HG02623 (cell line): ENCODE results near the gene TNFAIP8.
A peak's percentile ranks its signal among the peaks of the same experiment; 100 is the strongest.

Source experiments
- ATAC-seq: cut with Tn5 transposase; IDR thresholded peaks from one replicate; pipeline ENCODE4 v1.9.1; 2021; ENCODE audit warnings: moderate library complexity; ENCODE audit not compliant: unreplicated experiment

The TNFAIP8 gene

GRCh38 chr5:119328753-119329602 is 26.8 kb upstream of the TNFAIP8 start:
- ATAC-seq = no peak

- no peak for ATAC-seq
Measured at GRCh38 chr5:119329666-119330065, 26.2 kb upstream of the TNFAIP8 start.

- no peak for ATAC-seq
Measured at GRCh38 chr5:119330367-119331183, 25.2 kb upstream of the TNFAIP8 start.

GRCh38 chr5:119331566-119332095 is 24.2 kb upstream of the TNFAIP8 start:
- ATAC-seq = no peak

GRCh38 chr5:119332208-119332607 is 23.6 kb upstream of the TNFAIP8 start:
- no peak for ATAC-seq

GRCh38 chr5:119332978-119333401 is 22.8 kb upstream of the TNFAIP8 start:
- ATAC-seq = peak; percentile 24

- ATAC-seq = peak; percentile 27
Measured at GRCh38 chr5:119333421-119333851, 22.4 kb upstream of the TNFAIP8 start.

GRCh38 chr5:119335261-119335677 is 20.6 kb upstream of the TNFAIP8 start:
- ATAC-seq = no peak

GRCh38 chr5:119336262-119336661 is 19.6 kb upstream of the TNFAIP8 start:
- no peak for ATAC-seq

GRCh38 chr5:119336845-119337580 is 18.8 kb upstream of the TNFAIP8 start:
- no peak for ATAC-seq

GRCh38 chr5:119338326-119338946 is 17.4 kb upstream of the TNFAIP8 start:
- ATAC-seq = no peak

GRCh38 chr5:119339344-119339743 is 16.5 kb upstream of the TNFAIP8 start:
- ATAC-seq = no peak

- ATAC-seq = no peak
Measured at GRCh38 chr5:119339965-119340364, 15.9 kb upstream of the TNFAIP8 start.

GRCh38 chr5:119340597-119341218 is 15.1 kb upstream of the TNFAIP8 start:
- ATAC-seq = peak; percentile 55

GRCh38 chr5:119341452-119342349 is 14.1 kb upstream of the TNFAIP8 start:
- ATAC-seq = peak; percentile 46

GRCh38 chr5:119342406-119342805 is 13.4 kb upstream of the TNFAIP8 start:
- no peak for ATAC-seq

GRCh38 chr5:119343052-119343451 is 12.8 kb upstream of the TNFAIP8 start:
- no peak for ATAC-seq

- ATAC-seq = peak; percentile 15
Measured at GRCh38 chr5:119343766-119344165, 12.1 kb upstream of the TNFAIP8 start.

GRCh38 chr5:119344231-119344630 is 11.6 kb upstream of the TNFAIP8 start:
- no peak for ATAC-seq
